DLD1 (cell line): ENCODE results near the gene RAB11FIP4.

Experiments
- in situ Hi-C: cut with HindIII; loops from 2 replicates; pipeline ENCODE4 v1.10.0; 2017; ENCODE audit warnings: low sequenced_read_pairs

The RAB11FIP4 gene

GRCh38 chr17:31404028-31404949 lies 12.8 kb downstream of the RAB11FIP4 start:
- in situ Hi-C loops, result no loop called here

GRCh38 chr17:31405890-31406371 lies 14.5 kb downstream of the RAB11FIP4 start:
- in situ Hi-C loops, result no loop called here

- in situ Hi-C loops, result no loop called here
These were observed 17.1 kb downstream of the RAB11FIP4 start for GRCh38 chr17:31408586-31408985.

DNA sequence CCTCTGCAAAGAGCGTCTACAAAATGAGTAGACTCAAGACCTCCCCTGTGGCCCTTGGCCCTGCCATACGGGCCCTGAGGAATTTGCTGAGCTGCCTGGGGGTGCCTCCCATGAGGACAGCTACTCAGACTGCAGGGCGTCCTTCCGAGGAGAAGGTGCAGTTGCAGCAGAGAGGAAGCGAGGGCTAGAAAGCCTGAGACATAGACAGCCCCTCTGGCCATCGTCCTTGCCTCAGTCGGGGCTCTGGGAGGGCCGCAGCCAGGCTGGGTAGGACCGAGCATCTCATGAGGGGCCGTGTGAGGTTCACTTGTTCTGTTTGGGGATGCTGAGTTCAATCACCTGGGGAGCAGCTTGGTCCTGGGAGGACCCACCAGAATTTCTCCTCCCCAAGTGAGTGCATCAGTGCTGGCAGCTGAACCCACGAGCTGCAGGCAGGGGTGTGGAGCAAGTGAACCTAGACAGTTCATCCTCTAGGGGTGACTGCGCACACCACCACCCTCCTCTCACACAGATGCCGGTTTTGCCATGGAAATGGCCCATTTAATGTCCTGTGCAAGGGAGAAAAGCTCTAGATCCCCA lies 20.3 kb downstream of the RAB11FIP4 start:
- in situ Hi-C loops, result no loop called here

- in situ Hi-C loops, result no loop called here
These were observed 21.0 kb downstream of the RAB11FIP4 start for GRCh38 chr17:31412511-31412910.

DNA sequence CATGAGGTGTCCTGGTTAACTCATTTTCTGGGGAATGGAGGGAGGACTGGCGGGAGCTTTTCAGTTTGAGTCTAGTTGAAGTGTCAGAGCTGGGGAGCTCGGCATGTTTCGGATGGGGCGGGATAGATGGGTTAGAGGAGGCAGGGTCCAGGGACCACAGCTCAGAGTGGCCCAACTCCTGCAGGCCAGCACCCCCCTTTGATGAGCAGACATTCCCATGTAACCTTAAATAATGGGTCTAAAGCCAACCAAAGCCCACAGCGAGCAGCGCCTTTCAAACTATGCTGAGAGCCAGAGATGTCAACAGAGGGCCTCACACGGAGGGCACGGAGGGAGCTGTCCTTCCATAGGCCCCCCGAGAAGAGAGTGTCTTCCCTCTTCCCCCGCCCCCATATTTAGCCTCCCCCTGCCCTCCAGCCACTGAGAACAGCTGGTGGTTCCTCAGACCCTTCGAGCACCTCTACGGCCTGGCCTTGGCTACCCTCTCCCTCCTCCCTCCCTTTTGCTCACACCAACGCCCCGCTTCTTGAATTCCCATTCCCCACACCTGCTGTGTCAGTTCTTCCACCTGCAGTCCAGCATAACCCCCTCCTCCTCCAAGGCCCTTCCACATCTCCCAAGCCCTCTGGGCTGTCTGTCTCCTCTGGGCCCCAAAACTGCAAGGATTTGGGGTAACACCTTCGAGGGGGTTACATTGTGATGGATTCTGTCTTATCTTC lies 21.8 kb downstream of the RAB11FIP4 start:
- in situ Hi-C loops, result no loop called here

- in situ Hi-C loops, result no loop called here
These were observed 22.5 kb downstream of the RAB11FIP4 start for GRCh38 chr17:31413874-31414549.

GRCh38 chr17:31414550-31414918 lies 23.1 kb downstream of the RAB11FIP4 start:
- in situ Hi-C loops, result no loop called here

DNA sequence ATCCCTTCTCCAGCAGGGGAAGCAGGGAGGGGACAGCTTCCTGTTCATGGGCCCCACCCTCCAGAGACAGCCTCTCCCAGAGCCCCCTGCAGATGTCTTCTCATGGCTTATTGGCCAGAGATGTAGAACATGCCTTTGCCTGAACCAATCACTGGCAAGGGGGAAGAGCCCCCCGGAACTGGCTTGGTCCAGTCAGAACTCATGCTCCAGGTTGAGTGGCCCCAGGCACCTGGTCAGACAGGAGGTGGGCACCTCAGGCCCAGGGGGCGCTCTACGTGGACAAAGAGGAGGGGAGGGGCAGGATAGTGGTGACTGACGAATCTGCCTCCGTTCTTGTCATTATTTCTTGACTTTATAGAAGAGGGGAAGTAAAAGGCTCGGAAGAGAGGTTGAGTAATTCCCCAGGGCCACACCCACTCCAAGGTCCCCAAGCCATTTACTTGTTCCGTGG lies 23.6 kb downstream of the RAB11FIP4 start:
- in situ Hi-C loops, result no loop called here

DNA sequence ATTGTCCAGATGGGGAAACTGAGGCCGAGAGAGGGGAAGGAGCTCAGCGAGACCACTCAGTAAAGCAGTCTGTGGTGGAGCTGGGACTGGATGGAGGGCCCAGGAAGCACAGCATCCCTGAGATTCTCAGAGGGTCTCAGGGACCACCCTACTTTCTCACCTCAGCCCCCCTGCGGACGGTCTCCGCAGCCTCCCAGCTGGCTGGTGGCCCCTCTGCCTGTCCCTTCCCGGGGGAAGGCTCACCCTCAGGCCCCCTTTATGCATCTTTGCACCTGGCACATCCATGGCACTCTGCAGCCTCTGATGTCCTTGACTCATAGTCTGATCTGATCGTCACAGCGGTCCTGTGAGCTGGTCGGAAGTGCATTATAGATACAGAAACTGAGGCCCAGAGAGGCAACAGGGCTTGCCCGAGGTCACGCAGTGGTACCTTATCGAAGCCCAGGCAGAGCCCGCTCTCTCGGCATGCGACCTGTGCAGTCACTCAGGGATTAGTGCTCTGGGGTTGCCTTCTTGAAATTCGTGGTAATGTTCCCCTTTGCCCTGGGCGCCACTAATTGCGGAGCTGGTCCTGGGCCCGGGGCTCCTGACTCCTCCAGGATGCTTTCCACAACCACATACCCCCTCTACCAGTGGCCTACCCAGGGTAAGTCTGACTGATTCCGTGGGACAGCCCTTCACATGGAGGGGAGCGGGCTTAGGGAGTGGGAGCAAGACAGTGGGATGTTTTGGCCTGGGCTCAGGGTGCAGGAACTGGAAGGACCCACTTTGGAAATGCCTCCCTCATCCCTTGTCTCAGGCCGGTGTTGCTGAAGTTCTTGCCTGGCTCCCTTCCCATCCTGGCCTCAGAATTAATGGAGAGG lies 24.4 kb downstream of the RAB11FIP4 start:
- in situ Hi-C loops, result no loop called here

GRCh38 chr17:31416503-31416923 lies 25.0 kb downstream of the RAB11FIP4 start:
- in situ Hi-C loops, result no loop called here

DNA sequence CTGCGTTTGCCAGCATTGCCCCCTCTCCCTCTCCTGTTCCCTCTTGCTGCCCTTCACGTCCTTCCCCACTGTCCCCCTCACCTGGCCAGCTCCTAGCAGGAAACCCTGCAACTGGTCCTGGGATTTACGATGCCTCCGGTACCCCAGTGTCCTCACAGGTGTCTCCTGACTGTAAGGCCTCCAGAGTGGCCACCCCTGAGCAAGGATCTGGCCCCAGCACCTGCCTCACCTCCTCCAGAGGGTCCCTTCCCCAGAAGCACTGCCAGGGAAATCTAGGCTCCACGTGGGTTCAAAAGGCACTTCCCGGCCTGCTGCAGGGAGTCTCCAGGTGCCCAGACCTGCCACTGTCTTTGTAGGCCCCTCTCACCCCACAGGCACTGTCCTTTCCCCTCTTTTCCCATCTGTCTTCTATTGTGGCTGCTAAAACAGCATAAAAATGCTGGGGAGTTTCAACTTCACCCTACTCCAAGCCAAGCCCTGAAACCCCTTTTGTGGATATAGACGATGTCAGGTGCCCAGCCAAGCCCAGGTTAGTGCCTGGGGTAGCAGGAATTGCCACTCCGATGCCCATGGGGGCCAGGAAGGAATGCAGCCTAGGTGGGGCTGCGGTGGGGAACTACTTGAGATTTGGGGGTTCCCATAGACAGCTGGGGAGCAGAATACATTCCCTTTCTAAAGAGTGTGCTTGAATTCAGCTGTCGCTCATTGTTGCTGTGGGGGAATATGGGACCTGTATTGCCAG lies 25.7 kb downstream of the RAB11FIP4 start:
- in situ Hi-C loops, result no loop called here

GRCh38 chr17:31418773-31419350 lies 27.4 kb downstream of the RAB11FIP4 start:
- in situ Hi-C loops, result no loop called here

DNA sequence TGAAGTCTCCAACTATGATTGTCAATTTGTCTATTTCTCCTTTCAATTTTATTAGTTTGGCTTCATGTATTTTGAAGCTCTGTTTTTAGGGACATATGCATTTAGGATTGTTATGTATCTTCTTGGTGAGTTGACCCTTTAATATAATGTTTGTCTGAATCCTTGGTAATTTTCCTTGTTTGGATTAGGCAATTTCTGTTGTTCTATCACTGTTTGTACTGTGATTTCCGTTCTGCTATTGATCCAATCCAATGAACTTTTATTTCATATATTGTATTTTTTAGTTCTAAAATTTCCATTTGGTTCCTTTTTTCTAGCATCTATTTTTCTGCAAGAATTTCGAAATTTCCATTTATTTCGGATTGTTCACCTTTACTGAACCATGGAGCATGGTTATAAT lies 31.0 kb downstream of the RAB11FIP4 start:
- in situ Hi-C loops, result no loop called here

DNA sequence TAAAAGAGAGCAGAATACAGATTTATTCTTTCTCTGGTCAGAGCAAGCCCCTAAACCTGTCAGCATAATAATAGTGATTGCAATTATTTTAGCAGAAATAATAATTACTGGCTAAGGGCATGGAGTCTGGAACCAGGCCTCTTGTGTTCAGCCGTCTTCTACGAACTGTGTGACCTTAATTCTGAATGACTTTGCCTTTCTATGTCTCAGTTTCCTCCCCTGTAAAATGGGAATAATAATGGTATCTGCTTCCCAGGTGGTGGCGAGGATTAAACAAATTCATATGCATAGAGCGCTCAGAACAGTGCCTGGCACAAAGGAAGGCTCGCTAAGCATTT lies 33.4 kb downstream of the RAB11FIP4 start:
- in situ Hi-C loops, result loop anchor here (25.0 kb wide), 1 partner anchor 112 kb away; no protein-coding TSS in a partner anchor

GRCh38 chr17:31425282-31426040 lies 34.0 kb downstream of the RAB11FIP4 start:
- in situ Hi-C loops, result loop anchor here (25.0 kb wide), 1 partner anchor 112 kb away; no protein-coding TSS in a partner anchor

DNA sequence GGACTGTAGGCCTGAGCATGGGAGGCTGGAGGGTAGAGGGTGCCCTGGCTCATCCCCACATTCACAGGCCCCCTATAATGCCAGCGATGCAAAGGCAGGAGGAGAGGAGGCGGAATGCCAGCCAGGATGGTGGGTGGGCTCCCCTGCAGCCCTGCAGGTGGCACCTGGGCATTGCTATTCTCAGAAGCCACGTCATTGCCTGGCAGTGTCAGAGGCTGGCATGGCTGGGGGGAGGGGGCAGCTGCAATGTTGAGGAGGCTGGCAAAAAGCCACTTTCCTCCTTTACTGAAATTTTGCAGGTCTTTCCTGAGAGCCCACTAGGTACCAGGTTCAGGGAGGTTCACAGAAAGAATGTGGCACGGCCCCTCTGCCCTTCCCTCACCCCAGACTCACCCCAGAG lies 36.2 kb downstream of the RAB11FIP4 start:
- in situ Hi-C loops, result loop anchor here (25.0 kb wide), 1 partner anchor 110 kb away; no protein-coding TSS in a partner anchor

- in situ Hi-C loops, result loop anchor here (25.0 kb wide), 1 partner anchor 109 kb away; no protein-coding TSS in a partner anchor
These were observed 36.6 kb downstream of the RAB11FIP4 start for GRCh38 chr17:31428111-31428510.
